OCI-LY7 (cell line): Measurements from ENCODE around the gene MIB1.

Experiments
- EZH2phosphoT487 ChIP-seq: fragments of 200-600 bp; sonication (generic); IDR thresholded peaks from 2 replicates; pipeline ENCODE4 v1.6.1; 2018; ENCODE audit warnings: low read depth, borderline replicate concordance, mild to moderate bottlenecking, mixed run types, antibody characterized with exemption, low read length, moderate library complexity, mixed read lengths
- TF ChIP-seq, protein P1 (sequence below): fragments of 200-600 bp; sonication (generic); conservative IDR thresholded peaks from 2 replicates; pipeline ENCODE4 v1.5.1; 2014; ENCODE audit warnings: mild to moderate bottlenecking, antibody characterized with exemption, low read length, moderate library complexity, mixed read lengths

DNA sequence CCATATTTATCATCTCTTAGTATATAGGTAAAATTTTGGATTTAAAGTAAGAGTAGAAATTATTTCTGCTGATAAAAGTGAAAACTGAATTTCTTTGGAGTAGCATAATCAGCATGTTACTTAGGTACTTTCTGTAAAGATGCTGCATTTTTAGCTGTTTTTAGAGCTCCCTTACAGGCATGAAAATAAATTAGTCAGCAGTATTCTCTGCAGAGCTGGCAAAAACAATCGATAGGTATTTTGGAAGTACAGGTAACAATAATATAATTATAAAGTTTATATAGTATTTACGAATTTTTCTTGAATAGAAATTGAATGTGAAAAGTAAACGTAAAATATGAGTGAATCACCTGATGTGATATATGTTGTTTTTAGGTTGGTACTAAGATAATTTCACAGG lies 83.3 kb downstream of the MIB1 start:
- TF ChIP-seq, protein P1, sequence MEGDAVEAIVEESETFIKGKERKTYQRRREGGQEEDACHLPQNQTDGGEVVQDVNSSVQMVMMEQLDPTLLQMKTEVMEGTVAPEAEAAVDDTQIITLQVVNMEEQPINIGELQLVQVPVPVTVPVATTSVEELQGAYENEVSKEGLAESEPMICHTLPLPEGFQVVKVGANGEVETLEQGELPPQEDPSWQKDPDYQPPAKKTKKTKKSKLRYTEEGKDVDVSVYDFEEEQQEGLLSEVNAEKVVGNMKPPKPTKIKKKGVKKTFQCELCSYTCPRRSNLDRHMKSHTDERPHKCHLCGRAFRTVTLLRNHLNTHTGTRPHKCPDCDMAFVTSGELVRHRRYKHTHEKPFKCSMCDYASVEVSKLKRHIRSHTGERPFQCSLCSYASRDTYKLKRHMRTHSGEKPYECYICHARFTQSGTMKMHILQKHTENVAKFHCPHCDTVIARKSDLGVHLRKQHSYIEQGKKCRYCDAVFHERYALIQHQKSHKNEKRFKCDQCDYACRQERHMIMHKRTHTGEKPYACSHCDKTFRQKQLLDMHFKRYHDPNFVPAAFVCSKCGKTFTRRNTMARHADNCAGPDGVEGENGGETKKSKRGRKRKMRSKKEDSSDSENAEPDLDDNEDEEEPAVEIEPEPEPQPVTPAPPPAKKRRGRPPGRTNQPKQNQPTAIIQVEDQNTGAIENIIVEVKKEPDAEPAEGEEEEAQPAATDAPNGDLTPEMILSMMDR = no peak
- no peak for TF ChIP-seq EZH2phosphoT487
